ENCODE results near the gene HSPE1. TPM values are rescaled to one million over a fixed set of nuclear protein-coding genes. Genes with fewer than 3 reads are reported as not detected.

HSPE1 gene
- total RNA-seq, 1 donor from 2014 or later = 349 TPM

- H3K4me3 ChIP-seq (ENCODE audit: low read depth, low read length) = no peak overlapping the region
- no peak for TF ChIP-seq CTCF (conservative IDR thresholded peaks at IDR 0.05; ENCODE audit: low read depth, low read length)
- no peak for DNase-seq (ENCODE audit: low read depth)
Measured at GRCh38 chr2:197486175-197486574, 14.0 kb upstream of the HSPE1 start.

DNA sequence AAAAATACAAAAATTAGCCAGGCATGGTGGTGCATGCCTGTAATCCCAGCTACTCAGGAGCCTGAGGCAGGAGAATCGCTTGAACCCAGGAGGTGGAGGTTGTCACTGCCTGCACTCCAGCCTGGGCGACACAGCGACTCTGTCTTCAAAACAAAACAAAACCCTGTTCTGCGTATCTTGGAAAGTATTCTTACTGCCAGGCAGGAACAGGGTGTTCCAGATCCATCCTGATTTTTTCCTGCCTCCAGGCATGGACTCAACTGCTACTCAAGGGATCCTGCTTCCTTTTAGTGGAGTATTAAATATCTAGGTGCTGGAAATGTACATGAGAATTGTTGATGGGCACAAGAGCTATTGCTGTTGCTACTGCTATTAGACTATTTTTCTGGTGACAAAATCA, 12.8 kb upstream of the HSPE1 start:
- TF ChIP-seq CTCF (conservative IDR thresholded peaks at IDR 0.05; ENCODE audit: low read depth, low read length) = no peak
- DNase-seq (ENCODE audit: low read depth) = no peak
- H3K4me3 ChIP-seq (ENCODE audit: low read depth, low read length) = no peak overlapping the region

DNA sequence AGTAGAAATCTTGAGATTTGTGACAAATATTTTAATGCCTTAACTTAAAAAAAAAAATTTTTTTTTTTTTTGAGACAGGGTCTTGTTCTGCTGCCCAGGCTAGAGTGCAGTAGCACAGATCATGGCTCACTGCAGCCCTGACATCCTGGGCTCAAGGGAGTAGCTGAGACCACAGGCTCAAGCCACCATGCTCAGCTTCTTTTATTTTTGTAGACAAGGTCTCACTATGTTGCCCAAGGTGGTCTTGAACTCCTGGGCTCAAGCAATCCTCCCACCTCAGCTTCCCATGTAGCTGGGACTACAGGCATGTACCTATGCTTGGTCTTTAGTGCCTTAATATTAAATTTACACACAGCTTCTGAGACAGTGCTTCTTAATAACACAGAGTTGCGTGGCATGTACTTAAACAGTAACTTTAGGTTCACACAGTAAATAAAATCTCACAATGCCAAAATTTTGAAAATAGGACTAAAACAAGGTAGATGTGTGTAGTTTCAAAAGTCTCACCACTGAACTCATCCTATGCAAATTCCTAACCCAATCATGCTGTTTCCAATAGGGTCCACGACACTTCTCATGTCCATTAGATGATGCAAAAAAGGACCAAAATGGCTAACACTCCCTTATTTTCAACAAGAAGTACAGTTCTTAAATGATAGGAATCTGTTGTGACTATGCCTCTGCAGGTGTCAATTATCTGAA, 4.6 kb upstream of the HSPE1 start:
- TF ChIP-seq CTCF (conservative IDR thresholded peaks at IDR 0.05; ENCODE audit: low read depth, low read length) = no peak
- H3K4me3 ChIP-seq (ENCODE audit: low read depth, low read length) = no peak overlapping the region
- DNase-seq (ENCODE audit: low read depth) = no peak

DNA sequence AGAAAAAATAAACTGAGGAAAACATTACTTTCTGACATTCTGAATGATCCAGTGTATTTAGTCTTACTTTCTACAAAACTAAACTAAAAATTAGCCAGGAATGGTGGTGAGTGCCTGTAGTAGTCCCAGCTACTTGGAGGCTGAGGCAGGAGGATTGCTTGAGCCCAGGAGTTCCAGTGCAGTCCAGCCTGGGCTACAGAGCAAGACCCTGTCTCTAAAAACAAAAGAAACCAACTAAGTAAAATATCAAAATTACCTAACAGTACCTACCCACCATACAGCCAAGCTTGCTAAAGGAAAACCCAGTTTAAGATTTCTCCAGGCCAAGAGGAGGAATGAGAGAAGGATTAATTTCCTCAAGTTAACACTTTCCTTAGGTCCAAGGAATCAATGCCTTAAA, 3.5 kb upstream of the HSPE1 start:
- no peak for TF ChIP-seq CTCF (conservative IDR thresholded peaks at IDR 0.05; ENCODE audit: low read depth, low read length)
- no peak overlapping the region for H3K4me3 ChIP-seq (ENCODE audit: low read depth, low read length)
- no peak for DNase-seq (ENCODE audit: low read depth)

DNA sequence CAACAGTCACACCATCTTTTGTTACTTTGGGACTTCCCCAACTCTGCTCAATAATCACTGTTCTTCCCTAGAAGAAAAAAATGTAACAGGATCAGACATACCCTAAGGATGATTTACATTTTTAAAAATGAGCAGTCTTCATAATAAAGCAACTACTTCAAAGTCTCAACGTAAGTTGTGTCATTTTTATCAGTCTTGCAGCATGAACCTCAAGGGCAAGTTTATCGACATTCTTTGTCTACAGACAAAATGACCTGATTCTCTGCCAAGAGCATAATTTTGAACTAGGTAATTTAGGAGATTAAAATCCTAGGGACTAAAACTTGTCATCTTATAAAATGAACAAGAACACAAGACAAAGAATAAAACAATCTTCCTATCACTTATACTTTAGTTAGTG, 2.9 kb upstream of the HSPE1 start:
- H3K4me3 ChIP-seq (ENCODE audit: low read depth, low read length) = peak overlapping the region; percentile 82
- TF ChIP-seq CTCF (conservative IDR thresholded peaks at IDR 0.05; ENCODE audit: low read depth, low read length) = no peak
- no peak for DNase-seq (ENCODE audit: low read depth)

GRCh38 chr2:197498235-197498936, 1.8 kb upstream of the HSPE1 start:
- peak overlapping the region; percentile 82 for H3K4me3 ChIP-seq (ENCODE audit: low read depth, low read length)
- no peak for TF ChIP-seq CTCF (conservative IDR thresholded peaks at IDR 0.05; ENCODE audit: low read depth, low read length)
- DNase-seq (ENCODE audit: low read depth) = no peak

All from epithelial cell of proximal tubule (primary cell).